ENCODE data around the gene PAX2. TPM values are rescaled to one million over a fixed set of nuclear protein-coding genes. Genes with fewer than 3 reads are reported as not detected.

Gene PAX2
- total and polyA plus RNA-seq, 2 donors from 2014 or later, result 28.3 to 102 TPM

DNA sequence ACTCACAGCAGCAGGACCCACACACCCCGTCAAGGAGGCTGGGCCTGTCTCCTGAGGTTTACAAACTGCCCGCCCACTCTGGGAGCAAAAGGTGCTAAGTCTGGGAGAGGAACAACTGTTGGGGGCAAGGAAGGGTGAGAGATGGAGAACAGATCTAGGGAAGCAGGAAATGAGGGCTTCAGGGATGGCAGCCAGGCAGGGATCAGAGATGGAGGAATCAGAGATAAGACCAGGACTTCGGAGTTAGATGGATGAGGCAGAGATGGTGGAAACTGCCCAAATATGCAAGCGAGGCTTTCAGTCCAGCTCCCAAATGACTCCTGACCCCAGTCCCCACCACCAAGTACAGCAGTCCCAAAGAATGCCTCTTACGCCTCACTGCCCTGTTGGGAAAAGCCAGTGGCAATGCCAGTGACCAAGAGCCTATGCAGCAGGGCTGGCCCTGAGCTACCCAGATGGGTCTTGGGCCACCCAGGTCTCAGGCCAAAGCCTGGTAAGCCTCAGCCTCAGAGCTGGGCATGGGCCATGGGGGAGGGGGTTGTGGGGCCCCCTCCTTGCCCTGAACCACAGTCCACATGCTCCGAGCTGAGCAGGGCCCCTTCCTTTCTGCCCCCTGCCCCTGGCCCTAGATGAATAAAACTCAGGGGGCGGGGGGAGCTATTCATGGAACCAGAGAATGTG, 127.9 kb downstream of the PAX2 start:
- DNase-seq, result no peak
- Histone ChIP-seq H3K27me3 (ENCODE audit: control insufficient read depth, insufficient read depth, low read length) (no peaks in the 10 kb centered on the region), H3K9me3 (ENCODE audit: control insufficient read depth in 2 of 3, insufficient read depth in 1 of 3, low read length in 3 of 3) (no peaks in the 10 kb centered on the region), H3K9ac (ENCODE audit: low read length in 3 of 3) (no peak overlapping the region), H3K4me1 (ENCODE audit: control insufficient read depth in 2 of 3, insufficient read depth in 2 of 3, low read depth in 1 of 3, low read length in 3 of 3) (peaks cover 0 to 6% (median 3%) of the 10 kb centered on the region in 3 donors), H3K4me3 (ENCODE audit: low read length in 3 of 3) (no peak overlapping the region), H3K36me3 (ENCODE audit: control insufficient read depth in 2 of 3, insufficient read depth in 3 of 3, low read length in 3 of 3) (no peaks in the 10 kb centered on the region), H3K27ac (ENCODE audit: low read depth in 2 of 2, low read length in 2 of 2) (no peak overlapping the region)
- TF ChIP-seq, protein P1, sequence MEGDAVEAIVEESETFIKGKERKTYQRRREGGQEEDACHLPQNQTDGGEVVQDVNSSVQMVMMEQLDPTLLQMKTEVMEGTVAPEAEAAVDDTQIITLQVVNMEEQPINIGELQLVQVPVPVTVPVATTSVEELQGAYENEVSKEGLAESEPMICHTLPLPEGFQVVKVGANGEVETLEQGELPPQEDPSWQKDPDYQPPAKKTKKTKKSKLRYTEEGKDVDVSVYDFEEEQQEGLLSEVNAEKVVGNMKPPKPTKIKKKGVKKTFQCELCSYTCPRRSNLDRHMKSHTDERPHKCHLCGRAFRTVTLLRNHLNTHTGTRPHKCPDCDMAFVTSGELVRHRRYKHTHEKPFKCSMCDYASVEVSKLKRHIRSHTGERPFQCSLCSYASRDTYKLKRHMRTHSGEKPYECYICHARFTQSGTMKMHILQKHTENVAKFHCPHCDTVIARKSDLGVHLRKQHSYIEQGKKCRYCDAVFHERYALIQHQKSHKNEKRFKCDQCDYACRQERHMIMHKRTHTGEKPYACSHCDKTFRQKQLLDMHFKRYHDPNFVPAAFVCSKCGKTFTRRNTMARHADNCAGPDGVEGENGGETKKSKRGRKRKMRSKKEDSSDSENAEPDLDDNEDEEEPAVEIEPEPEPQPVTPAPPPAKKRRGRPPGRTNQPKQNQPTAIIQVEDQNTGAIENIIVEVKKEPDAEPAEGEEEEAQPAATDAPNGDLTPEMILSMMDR (IDR thresholded peaks at IDR 0.05; ENCODE audit: borderline replicate concordance, extremely low read depth, insufficient read depth), result no peak
- intact Hi-C loops (cut with DNase I), result loop anchor here (10.0 kb wide), 1 partner anchor 308 kb away; no protein-coding TSS in a partner anchor
- no peak for FAIRE-seq

DNA sequence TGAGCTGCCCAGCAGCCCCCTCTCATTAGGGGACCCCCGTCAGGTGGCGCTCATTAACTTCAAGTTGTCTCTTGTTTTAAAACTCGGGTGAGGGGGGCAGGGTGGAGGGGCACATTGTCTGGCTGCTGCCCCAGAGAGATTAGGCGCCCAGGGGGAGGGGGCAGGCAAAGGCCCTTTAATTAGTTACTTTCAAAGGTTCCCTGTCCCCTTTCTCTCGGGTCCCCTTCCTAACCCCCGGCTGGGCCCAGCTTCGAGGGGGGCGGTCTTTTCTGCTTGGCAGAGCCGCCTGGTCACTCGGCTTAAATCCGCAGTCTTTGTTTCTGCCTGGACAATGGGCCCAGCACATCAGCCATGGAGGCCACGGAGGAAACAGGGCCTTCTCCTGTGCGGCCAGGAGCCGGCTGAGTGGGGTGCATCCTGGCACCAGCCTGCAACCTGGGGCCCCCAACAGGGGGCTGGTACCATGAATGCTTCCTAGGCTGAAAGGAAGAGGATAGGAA, 128.5 kb downstream of the PAX2 start:
- TF ChIP-seq, protein P1 (IDR thresholded peaks at IDR 0.05; ENCODE audit: borderline replicate concordance, extremely low read depth, insufficient read depth), result no peak
- no peak for DNase-seq
- no peak overlapping the region for H3K4me3 ChIP-seq (ENCODE audit: low read length in 3 of 3)
- no peak for FAIRE-seq
- H3K27ac ChIP-seq (ENCODE audit: low read depth in 2 of 2, low read length in 2 of 2), result no peak overlapping the region
- H3K36me3 ChIP-seq (ENCODE audit: control insufficient read depth in 2 of 3, insufficient read depth in 3 of 3, low read length in 3 of 3), result no peaks in the 10 kb centered on the region
- no peaks in the 10 kb centered on the region for H3K27me3 ChIP-seq (ENCODE audit: control insufficient read depth, insufficient read depth, low read length)
- peaks cover 0 to 6% (median 3%) of the 10 kb centered on the region in 3 donors for H3K4me1 ChIP-seq (ENCODE audit: control insufficient read depth in 2 of 3, insufficient read depth in 2 of 3, low read depth in 1 of 3, low read length in 3 of 3)
- H3K9ac ChIP-seq (ENCODE audit: low read length in 3 of 3), result no peak overlapping the region
- intact Hi-C loops (cut with DNase I), result loop anchor here (10.0 kb wide), 1 partner anchor 309 kb away; no protein-coding TSS in a partner anchor
- H3K9me3 ChIP-seq (ENCODE audit: control insufficient read depth in 2 of 3, insufficient read depth in 1 of 3, low read length in 3 of 3), result no peaks in the 10 kb centered on the region

DNA sequence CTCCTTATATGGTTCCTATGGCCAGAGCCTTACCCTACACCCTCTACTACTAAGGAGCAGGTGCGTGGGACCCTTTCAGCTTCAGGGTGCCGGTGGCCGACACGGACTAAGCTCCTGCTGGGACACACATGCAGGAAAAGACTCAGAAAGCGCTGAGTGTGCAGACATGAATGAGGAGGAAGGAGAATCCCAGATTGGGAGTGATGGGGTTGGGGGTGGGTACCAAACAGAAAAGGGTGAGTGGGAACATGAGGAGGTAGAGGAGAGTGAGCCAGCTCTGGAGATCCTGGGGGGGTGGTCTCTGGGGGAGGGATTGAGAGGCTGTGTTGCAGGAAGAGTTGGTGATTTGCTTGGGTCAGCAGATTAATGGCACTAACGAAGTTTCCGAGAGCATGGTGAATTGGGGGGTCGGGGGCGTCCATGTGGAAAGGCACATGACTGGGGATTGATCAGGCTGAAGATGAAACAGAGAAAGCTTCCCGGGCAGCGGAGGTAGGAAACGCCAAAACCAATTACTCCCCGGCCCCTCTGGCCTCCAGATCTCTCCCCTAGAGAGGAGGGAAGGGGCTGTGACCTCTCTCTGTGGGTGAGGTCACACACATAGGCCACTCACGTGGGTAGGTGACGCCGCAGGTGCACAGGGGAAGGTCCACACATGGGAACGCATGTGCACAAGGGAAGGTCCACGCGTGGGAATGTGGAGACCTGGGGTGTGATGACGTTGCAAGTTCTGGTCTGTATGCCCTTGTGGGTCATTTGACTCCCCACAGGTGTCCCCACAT, 129.5 kb downstream of the PAX2 start:
- TF ChIP-seq, protein P1 (IDR thresholded peaks at IDR 0.05; ENCODE audit: borderline replicate concordance, extremely low read depth, insufficient read depth), result no peak

More for the DNA sequence above, 129.5 kb downstream of the PAX2 start:
- Histone ChIP-seq H3K9me3 (ENCODE audit: control insufficient read depth in 2 of 3, insufficient read depth in 1 of 3, low read length in 3 of 3) (no peaks in the 10 kb centered on the region), H3K4me1 (ENCODE audit: control insufficient read depth in 2 of 3, insufficient read depth in 2 of 3, low read depth in 1 of 3, low read length in 3 of 3) (peaks cover 0 to 6% (median 3%) of the 10 kb centered on the region in 3 donors), H3K27me3 (ENCODE audit: control insufficient read depth, insufficient read depth, low read length) (no peaks in the 10 kb centered on the region), H3K9ac (ENCODE audit: low read length in 3 of 3) (no peak overlapping the region), H3K36me3 (ENCODE audit: control insufficient read depth in 2 of 3, insufficient read depth in 3 of 3, low read length in 3 of 3) (no peaks in the 10 kb centered on the region), H3K4me3 (ENCODE audit: low read length in 3 of 3) (no peak overlapping the region), H3K27ac (ENCODE audit: low read depth in 2 of 2, low read length in 2 of 2) (no peak overlapping the region)
- DNase-seq (peak in 2 of 5 donors; percentile 52 to 59), FAIRE-seq (no peak)
- intact Hi-C loops (cut with DNase I), result loop anchor here (10.0 kb wide), 1 partner anchor 310 kb away; no protein-coding TSS in a partner anchor
